ENCODE data around the gene MRPL23. TPM values are rescaled to one million over a fixed set of nuclear protein-coding genes. Genes with fewer than 3 reads are reported as not detected.

Gene MRPL23
- total RNA-seq, 6 experiments from 2014 or later: 83.8 to 116 (median 110) TPM

- H3K4me3 Mint-ChIP-seq: no peak overlapping the region
- H3K27ac Mint-ChIP-seq: no peak overlapping the region
Measured at GRCh38 chr11:1964348-1964747, 17.2 kb downstream of the MRPL23 start.

DNA sequence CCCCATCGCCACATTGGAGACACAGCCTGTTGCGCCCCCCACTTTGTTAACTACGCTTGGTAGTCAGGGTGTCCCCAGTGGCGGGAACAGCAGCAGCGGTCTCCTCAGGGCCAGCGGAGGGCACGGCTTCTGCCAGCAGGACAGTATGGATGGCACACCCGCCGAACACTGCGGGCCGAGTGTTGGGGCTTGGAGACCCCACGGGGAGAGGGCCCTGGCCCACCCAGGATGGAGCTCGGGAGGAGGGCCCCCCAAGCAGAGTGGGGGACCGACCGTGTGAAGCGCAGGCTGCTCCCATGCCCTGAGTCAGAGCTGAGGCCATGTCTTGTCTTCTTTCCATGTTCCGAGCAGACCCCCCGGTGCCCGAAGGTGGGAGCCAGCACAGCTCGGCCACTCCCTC lies 17.8 kb downstream of the MRPL23 start:
- Mint-ChIP-seq H3K27ac (no peak overlapping the region), H3K36me3 (ENCODE audit: low read depth) (no peaks in the 10 kb centered on the region), H3K9me3 (no peaks in the 10 kb centered on the region), H3K27me3 (ENCODE audit: insufficient read depth) (no peaks in the 10 kb centered on the region), H3K4me1 (ENCODE audit: low read depth) (no peaks in the 10 kb centered on the region), H3K4me3 (no peak overlapping the region)
- no peak for DNase-seq
- TF ChIP-seq CTCF (IDR thresholded peaks at IDR 0.05): no peak

More at GRCh38 chr11:1964348-1964747, 17.2 kb downstream of the MRPL23 start:
- no peak for DNase-seq
- Mint-ChIP-seq H3K9me3 (no peaks in the 10 kb centered on the region), H3K4me1 (ENCODE audit: low read depth) (no peaks in the 10 kb centered on the region), H3K27me3 (ENCODE audit: insufficient read depth) (no peaks in the 10 kb centered on the region), H3K36me3 (ENCODE audit: low read depth) (no peaks in the 10 kb centered on the region)
- no peak for TF ChIP-seq CTCF (IDR thresholded peaks at IDR 0.05)

- no peak for DNase-seq
- Mint-ChIP-seq H3K27ac (no peak overlapping the region), H3K27me3 (ENCODE audit: insufficient read depth) (no peaks in the 10 kb centered on the region), H3K36me3 (ENCODE audit: low read depth) (no peaks in the 10 kb centered on the region), H3K4me1 (ENCODE audit: low read depth) (no peaks in the 10 kb centered on the region), H3K9me3 (no peaks in the 10 kb centered on the region), H3K4me3 (no peak overlapping the region)
- TF ChIP-seq CTCF (IDR thresholded peaks at IDR 0.05): no peak
Measured at GRCh38 chr11:1966531-1966930, 19.4 kb downstream of the MRPL23 start.

- no peaks in the 10 kb centered on the region for H3K36me3 Mint-ChIP-seq (ENCODE audit: low read depth)
- no peak for DNase-seq
Measured at GRCh38 chr11:1967641-1968225, 20.6 kb downstream of the MRPL23 start.

DNA sequence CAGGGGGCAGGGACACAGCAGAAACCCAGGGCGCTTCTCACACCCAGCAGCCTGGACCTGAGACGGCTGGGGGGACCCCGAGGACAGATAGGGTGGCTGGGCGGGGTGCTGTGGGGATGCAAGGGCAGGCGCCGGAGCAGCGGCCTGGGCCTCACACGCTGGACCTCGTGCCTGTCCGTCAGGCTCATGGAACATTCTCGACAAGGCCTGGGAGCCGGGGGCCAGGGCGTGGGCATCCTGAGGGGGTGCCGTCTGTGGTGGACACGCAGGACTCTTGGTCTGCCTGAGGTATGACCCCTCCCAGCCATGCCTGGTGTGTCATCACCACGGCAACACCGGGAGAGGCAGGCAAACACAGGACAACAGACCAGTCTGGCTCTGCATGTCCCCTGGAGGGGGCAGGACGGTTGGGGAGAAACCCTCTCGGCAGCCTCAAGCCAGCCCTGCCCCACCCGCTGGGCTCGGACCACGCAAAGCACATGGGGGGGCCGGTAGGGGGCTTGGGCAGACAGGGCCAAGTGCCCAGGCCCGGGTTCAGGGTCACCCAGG lies 21.4 kb downstream of the MRPL23 start:
- Mint-ChIP-seq H3K4me1 (ENCODE audit: low read depth) (no peaks in the 10 kb centered on the region), H3K9me3 (no peaks in the 10 kb centered on the region), H3K27ac (no peak overlapping the region), H3K27me3 (ENCODE audit: insufficient read depth) (no peaks in the 10 kb centered on the region), H3K36me3 (ENCODE audit: low read depth) (no peaks in the 10 kb centered on the region), H3K4me3 (no peak overlapping the region)
- TF ChIP-seq CTCF (IDR thresholded peaks at IDR 0.05): no peak
- DNase-seq: no peak

More at GRCh38 chr11:1967641-1968225, 20.6 kb downstream of the MRPL23 start:
- no peak overlapping the region for H3K4me3 Mint-ChIP-seq
- H3K4me1 Mint-ChIP-seq (ENCODE audit: low read depth): no peaks in the 10 kb centered on the region
- H3K9me3 Mint-ChIP-seq: no peaks in the 10 kb centered on the region
- no peak for TF ChIP-seq CTCF (IDR thresholded peaks at IDR 0.05)
- H3K27ac Mint-ChIP-seq: no peak overlapping the region
- no peaks in the 10 kb centered on the region for H3K27me3 Mint-ChIP-seq (ENCODE audit: insufficient read depth)

Data from HFFc6 (cell line).